ENCODE data around the gene GPHA2.
A peak's percentile ranks its signal among the peaks of the same experiment; 100 is the strongest.
"Not testable (repeated sequence)": the region's sequence is repeated elsewhere in the genome, so short reads cannot be mapped to it uniquely, and the experiment has no call there.

Gene GPHA2, protein sequence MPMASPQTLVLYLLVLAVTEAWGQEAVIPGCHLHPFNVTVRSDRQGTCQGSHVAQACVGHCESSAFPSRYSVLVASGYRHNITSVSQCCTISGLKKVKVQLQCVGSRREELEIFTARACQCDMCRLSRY

DNA sequence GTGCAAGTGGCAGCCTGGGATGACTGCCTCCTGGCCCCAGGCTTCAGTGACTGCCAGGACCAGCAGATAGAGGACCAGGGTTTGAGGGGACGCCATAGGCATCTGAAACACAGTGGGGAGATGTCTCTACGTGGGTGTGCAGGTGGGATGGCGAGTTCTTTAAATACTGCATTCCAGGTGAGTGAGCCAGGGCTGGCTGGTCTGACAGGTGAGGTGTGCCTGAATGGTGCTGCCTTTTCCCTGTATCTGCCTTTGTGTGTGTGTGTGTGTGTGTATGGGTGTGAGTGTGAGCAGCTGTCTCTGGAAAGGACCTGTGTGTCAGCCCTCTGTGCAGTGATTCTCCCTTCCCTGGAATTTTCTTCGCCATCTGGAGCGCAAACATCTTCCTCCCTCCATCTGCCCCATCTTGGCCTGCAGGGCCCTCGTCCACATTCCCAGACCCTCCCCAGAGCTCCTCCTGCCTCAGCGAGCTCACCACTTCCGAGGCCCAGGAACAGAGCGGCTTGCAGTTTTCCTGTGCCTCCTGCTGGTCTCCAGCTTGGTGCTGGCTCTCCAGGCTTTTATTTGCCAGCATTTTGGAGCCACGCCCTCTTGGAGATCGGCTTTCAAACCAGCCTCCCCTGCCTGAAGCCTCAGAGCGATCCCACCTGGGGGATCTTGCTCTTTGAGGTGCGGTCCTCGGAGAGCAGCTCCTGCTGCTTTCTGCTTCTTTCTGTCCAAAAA lies at the start of gene GPHA2:
GPHA2 (minus strand) TSS at position 535 of the 723 bp plus-strand sequence; CDS start at position 102, 433 bp downstream.
- ATAC-seq: no peak

DNA sequence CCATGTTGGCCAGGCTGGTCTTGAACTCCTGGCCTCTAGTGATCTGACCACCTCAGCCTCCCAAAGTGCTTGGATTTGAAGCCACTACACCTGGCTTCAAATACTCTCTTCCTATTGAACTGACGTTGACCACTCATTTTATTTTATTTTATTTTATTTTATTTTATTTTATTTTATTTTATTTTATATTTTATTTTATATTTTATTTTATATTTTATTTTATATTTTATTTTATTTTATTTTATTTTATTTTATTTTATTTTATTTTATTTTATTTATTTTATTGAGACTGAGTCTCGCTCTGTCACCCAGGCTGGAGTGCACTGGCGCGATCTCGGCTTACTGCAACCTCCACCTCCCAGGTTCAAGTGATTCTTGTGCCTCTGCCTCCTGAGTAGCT lies 47.6 kb upstream of the GPHA2 start:
- ATAC-seq: not testable (repeated sequence)

DNA sequence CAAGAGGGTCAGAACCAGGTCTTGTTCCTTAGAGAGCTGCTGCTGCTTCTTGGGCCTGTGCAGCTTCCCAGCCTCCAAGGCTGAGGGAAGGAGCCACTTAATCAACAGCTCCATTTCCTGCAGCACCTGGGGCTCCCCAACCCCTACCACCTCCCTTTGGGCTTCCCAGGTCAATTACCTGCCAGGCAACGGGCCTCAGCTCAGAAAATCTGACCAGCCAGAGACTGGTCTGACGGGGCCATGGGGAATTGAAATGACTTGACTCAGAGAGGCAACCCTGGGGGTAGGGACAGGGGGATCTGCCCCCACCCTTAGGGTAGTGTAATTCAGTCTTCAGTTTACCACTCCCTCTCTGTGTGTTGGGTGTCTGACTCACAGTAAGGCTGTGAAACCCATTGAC lies 41.0 kb upstream of the GPHA2 start:
- ATAC-seq: no peak

DNA sequence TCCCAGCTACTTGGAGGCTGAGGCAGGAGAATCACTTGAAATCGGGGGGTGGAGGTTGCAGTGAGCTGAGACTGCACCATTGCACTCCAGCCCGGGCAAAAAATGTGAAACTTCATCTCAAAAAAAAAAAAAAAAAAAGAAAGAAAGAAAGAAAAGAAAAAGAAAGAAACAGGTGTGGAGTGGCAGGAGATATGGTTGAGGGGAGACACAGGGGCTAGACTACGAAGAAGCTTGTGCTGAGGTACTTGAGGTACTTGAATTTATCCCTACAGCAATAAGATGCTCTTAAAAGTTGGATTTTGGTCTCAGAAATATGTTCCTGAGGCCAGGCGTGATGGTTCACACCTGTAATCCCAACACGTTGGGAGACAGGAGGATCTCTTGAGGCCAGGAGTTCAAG lies 38.4 kb upstream of the GPHA2 start:
- no peak for ATAC-seq

DNA sequence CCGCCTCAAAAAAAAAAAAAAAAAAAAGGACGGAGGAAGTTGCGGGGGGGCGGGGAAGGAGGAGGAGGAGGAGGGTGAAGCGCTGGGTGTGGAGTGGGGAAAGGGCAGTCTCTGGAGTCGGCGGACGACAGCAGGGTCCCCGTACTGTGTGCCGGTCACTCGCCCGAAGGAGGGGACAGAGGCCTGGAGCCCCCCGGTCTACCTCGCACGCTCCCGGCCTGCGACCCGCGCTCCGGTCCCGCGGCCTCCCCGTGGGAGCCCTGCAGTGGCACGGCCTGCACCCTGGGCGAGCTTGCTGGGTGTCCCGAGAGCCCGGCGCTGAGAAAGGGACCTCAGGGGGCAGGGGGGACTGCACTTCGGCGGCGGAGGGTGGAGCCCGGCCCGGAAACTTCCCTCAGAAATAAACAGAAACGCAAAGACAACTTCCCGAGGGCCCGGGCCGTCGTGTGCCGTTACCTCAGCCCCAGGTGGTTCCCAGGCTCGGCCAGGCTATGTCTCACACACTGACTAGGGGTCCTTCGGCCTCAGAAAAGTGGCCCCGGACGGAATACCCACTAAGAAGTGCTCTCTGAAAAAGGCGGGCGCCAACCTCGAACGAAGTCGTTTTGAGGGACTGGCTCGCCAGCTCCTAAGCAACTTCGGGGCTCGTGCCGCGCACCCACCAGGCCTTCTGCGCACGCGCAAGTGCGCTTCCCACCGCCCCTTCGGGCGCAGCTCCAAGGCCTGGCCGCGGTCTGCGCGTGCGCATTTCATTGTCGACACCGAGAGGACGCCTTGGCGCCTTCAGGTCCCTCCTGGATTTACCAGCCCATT lies 35.9 kb upstream of the GPHA2 start, which contains the start of gene MAJIN:
MAJIN (minus strand) TSS at position 688 of the 813 bp plus-strand sequence. CDS start 12,703 bp downstream, outside the sequence.
- peak; percentile 66 to 73 for ATAC-seq

DNA sequence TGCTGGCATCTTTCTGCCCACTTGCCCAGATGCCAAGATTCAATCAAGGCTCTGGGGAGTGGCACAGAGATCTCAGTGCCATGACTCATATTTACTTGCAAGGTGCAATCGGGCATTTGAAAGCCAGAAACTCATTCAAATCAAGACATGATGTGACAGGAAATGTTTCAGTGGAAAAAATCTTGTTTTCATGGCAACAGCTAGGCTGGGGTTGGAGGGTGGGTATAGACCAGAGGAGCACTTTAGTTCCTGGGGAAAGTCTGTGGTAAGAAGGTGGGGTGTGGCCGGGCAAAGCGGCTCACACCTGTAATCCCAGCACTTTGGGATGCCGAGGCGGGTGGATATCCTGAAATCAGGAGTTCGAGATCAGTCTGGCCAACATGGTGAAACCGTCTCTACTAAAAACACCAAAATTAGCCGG lies 35.0 kb upstream of the GPHA2 start:
- ATAC-seq: peak; percentile 74

DNA sequence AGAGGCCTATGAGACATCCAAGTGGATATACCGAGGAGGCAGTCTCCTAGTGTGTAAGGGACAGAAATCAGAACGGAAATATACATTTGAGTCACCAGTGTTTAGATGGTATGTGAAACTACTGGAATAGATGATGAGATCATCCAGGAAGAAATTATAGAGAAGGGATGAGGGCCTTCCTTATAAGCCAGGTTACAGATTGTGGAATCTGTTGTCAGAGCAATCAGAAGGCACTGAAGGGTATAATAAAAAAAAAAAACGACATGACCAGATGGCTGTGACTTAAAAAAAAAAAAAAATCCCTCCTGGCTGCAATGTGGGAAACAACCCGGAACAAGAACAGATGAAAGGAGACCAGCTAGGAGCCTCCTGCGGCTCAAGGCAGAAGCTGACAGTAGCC lies 33.5 kb upstream of the GPHA2 start:
- ATAC-seq: no peak

DNA sequence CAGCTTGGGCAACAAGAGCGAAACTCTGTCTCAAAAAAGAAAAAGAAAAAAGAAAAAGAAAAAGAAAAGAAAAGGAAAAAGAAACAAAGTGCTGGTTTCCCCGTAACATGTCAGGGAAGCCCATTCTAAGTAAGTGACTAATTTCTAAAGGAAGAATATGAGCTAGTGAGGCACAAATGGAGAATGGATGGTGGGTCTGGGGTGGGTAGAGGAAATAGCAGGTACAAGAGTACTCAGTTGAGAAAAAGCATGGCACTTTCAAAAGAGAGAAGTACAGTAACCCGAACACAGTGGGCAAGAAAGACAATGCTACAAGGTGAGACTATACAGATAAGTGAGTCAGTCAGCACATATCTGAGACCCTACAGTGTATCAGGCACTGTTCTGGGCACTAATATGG lies 31.7 kb upstream of the GPHA2 start:
- ATAC-seq: no peak

DNA sequence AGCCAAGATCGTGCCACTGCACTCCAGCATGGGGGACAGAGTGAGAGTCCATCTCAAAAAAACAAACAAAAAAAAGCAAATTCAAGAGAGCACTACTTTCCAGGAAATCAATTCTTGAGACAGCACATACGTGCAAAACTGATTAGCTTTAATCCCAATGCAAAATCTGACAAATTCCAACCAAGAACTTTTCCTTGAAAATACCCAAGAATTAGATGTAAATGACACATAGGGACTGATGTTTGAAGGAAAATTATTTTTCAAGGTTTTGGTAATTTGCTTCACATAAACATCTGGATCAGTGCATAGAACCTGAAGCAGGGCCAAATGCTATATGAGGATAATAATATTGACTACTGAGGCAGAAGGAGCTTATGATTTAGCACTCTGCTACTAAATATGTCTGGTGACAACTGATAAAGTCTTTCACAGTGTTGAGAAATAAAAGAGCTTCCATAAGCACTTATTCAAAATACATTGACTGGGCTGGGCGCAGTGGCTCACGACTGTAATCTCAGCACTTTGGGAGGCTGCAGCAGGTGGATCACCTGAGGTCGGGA lies 27.5 kb upstream of the GPHA2 start:
- ATAC-seq: no peak

DNA sequence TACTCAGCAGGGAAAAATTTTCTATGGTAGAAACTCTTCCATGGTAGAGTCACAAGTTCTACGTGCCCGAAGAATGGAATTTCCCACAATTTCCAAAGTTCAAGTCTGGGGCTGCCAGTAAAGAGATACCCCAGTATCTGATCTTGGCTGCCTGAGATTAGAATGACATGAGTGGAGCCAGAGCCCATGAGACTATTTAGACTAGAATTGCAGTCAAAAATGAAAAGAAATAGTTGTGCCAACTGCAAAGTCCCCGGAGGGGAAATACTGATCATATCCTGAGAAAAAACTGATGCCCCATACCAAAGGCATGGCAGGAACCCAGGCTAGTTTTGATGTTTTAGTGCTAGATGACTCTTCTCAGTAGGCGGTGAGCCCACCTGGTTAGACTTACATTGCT lies 25.0 kb upstream of the GPHA2 start:
- ATAC-seq: no peak

DNA sequence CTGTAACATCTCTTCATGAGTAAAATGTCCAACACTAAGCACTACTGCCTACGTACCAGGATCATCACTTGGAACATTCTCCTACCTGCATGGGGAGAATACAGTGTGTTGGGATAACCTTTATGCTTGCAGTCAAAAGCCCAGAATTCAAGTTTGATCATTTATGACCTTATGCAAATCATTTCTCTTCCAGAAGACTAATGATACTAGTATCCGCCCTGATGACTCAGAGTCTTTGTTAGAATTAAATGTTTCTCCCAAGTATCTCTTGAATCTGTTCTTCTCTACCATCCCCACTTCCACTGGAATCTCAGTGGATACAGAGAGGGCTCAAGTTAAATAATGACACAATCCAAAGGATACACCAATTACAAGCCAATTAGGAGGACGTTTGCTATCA lies 23.8 kb upstream of the GPHA2 start:
- ATAC-seq: no peak

DNA sequence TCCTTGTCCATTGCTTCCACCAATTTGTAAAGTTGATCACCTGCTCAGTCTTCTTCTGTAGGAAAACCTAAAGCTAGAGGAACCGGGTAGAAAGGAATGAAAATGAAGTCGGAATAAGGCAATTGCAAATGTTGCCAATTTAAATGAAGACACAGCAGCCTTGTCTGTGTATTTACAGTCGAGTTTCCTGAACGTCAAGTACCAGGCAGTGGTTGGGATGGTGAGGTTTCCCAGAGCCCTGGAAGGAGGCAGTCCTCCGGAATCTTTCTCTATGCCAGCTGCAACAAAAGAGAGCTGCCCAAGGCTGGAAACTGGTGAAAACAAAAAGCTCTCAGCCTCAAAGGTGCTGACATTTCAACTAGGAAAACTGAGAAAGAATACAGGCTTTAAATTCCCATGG lies 18.5 kb upstream of the GPHA2 start:
- no peak for ATAC-seq

DNA sequence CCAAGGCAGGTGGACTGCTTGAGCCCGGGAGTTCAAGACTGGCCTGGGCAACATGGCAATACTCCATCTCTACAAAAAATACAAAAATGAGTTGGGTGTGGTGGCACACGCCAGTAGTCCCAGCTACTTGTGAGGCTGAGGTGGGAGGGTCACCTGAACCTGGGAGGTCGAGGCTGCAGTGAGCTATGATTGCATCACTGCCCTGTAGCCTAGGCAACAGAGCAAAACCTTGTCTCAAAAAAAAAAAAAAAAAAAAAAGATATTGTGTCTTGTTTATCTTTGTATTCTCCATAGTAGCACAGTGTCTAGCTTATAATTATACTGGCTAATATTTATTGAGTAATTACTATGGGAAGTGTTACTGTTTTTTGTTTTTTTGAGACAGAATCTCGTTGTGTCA lies 15.8 kb upstream of the GPHA2 start:
- no peak for ATAC-seq

DNA sequence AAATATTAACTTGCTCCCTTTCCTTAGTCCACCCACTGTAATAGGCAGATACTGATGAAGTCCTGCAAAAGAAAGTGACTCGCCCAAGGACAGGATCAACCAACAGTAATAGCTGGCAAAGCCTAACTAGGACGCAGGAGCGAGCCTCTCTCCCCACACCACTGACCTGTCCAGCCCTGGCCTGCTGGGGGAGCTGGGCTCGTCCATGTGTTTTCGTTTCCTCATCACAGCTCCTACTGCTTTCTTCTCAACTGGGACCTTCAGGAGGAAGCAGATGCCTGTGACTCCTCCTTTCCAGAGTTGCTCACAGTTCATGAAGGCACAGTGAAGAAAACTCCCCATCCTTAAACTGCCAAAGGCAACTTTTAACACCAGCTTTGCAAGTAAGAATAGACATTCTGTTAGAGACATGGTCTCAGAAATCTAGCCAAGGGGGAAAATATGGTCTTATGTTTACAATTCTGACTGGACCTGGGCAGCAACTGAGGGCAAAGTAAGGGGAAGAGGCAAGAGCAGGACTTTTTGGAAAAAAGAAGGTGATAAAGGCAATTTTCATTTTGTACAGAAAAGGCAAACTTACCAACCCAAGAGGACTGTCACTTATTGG lies 11.6 kb upstream of the GPHA2 start:
- no peak for ATAC-seq

DNA sequence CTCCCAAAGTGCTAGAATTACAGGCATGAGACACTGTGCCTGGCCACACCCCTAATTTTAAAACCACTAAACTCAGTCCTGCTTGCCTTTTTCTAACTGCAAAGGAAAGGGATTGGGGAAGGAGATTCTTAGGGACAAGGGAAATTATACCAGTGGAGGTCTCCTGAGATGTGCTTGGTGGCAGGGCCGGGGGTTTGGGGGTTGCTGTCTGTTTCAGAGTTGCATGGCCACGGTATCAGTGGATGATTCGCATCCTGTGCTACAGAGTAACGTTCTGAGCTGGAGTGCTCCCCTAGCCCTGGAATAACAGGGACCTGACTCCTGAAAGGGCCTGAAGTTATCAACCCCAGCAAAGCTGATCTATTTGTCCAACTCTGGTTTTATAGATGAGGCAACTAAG lies 846 bp upstream of the GPHA2 start:
- ATAC-seq: no peak

DNA sequence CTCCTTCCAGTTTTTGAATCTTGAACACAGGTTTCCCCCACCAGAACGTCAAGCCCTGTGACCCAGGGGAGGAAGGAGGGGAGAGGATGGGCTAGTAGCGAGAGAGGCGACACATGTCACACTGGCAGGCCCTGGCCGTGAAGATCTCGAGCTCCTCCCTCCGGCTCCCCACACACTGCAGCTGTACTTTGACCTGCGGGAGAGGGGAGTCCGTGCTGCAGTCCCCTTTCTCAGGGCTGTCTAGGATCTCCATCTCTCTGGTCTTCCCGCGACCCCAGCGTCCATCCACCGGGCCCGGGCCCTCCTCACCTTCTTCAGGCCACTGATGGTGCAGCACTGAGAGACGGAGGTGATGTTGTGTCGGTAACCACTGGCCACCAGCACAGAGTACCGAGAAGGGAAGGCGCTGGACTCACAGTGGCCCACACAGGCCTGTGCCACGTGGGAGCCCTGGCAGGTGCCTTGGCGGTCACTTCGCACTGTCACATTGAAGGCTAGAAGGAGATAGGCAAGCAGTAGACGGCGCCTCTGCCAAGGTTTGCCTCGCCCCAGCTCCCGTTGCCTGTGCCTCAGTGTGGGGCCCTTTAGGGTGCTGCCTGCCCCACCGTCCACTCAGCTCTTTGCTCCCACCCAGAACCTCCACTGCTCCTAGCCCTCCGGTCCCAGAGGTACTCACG lies 873 bp downstream of the GPHA2 start:
- ATAC-seq: no peak

DNA sequence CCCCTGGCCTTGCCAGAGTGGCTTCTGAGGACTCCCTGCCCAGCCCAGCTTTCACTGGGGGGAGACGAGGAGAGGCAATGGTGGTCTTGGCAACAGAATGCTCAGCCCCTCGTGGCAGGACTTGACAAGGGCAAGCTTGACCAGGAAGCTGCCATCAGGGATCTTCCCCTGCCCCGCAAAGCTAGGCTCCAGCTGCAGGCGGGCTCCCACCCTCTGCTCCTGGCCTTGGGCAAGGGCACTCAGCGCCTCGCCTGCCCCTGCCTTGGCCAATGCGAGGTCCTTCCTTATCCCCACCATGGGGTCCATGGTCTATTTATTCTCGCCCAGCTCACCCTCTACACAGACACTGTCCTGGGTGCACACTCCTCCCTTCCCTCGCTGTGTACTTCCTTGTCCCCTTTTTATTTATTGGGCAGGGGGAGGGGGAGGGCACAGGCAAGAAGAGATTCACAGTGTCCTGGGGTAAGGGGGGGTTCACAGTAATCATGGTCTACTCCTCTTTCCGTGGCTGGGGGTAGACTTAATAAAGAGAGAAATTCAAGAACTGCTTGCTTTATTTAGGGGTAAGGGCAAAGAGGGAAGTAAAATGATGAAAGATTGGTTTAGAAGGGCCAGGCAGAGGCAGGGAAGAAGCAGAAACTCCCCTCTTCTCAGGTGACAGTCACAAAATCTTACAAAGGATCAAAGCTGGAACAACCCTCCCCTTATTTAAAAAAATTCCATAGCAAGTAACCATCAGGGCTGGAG lies 1.6 kb downstream of the GPHA2 start:
- no peak for ATAC-seq

DNA sequence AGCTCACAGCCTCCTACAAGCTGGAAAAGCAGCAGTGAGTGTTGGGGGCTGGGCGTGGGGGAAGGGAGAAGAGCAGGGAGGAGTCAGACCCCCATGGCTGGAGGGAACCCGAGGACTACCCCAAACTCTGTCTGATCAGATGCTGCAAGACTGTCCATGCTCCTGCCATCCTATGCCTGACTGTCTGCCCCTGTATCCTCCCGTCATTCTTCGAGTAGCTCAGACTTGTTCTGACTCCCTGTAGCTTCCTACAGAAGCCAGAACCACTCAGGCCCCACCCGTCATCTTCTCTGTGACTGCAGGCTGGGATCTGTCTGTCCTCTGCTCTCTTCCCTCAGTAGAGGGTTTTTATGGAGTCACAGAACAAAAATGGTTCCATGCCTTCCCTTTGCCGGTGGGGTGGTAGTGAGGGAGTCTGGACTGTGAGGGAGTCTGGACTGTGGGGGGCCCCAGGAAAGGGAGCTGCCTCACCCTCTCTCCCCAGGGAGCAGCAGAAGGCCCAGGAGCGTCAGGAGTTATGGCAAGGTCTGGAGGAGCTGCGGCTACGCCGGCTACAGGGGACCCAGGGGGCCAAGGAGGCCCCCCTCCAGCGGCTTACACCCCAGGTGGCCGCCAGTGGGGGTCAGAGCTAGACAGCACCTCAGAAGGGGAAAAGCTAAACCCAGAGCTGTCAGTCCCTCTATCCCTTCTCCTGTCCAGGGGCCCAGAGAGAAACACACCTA lies 2.3 kb downstream of the GPHA2 start:
- no peak for ATAC-seq

DNA sequence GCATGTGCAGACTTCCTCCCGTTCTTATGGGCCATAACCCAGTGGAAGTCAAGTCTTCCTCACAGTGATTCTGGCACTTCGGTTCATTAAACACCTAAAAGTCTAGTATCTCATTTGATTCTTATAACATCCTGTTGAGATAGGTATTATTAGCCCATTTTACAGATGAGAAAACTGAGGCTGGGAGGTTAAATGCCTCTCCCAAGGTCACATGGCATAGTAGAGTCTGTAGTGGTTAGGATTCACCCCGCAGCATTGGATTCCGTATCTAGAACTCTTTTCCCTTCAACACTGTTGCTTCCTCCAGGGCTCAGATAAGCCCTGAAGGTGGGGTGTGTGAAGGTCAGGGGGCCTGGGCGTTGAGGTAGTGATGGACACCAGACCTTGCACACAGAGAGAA lies 3.4 kb downstream of the GPHA2 start:
- ATAC-seq: no peak

DNA sequence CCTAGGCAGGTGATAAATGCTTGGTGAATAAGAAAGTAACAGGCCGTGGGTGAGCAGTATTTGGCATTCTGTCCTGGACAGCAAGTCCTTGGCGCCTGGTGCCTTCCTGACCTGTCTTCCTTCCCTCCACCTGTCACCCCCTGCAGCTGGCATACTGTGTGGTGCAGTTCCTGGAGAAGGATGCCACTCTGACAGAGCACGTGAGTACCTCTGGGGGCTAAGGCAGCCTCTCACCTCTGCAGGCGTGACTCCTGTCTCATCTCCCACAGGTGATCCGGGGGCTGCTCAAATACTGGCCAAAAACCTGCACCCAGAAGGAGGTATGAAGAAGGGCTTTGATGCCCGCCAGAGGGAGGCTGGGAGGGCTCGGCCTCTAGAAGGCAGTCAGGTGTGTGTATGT lies 4.4 kb downstream of the GPHA2 start:
- no peak for ATAC-seq

DNA sequence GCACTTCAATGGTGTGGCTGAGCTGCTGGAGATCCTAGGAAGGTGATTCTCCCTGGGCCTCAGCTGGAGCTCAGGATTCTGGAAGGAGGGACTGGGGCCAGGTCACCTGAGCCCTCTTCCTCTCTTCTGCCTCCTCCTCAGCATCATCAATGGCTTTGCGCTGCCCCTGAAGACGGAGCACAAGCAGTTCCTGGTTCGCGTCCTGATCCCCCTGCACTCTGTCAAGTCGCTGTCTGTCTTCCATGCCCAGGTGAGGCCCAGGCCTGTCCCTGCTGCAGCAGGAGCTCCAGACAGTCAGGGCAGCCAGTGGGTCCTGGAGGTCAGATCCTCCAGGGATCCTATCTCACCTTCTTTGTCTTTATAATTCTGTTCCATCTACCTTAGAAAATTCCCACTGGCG lies 5.4 kb downstream of the GPHA2 start:
- no peak for ATAC-seq

All from activated CD4-positive, CD25-positive, alpha-beta regulatory T cell treated with anti-CD3 and anti-CD28 coated beads, Interleukin-2, amount 50 U/mL, for 24 hours (primary cell).